ENCODE measurements around the gene KBTBD12.

- TF ChIP-seq, protein P1, sequence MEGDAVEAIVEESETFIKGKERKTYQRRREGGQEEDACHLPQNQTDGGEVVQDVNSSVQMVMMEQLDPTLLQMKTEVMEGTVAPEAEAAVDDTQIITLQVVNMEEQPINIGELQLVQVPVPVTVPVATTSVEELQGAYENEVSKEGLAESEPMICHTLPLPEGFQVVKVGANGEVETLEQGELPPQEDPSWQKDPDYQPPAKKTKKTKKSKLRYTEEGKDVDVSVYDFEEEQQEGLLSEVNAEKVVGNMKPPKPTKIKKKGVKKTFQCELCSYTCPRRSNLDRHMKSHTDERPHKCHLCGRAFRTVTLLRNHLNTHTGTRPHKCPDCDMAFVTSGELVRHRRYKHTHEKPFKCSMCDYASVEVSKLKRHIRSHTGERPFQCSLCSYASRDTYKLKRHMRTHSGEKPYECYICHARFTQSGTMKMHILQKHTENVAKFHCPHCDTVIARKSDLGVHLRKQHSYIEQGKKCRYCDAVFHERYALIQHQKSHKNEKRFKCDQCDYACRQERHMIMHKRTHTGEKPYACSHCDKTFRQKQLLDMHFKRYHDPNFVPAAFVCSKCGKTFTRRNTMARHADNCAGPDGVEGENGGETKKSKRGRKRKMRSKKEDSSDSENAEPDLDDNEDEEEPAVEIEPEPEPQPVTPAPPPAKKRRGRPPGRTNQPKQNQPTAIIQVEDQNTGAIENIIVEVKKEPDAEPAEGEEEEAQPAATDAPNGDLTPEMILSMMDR (IDR thresholded peaks at IDR 0.05), result no peak
- no peak for TF ChIP-seq POLR2A (IDR thresholded peaks at IDR 0.05)
These were observed 75.0 kb downstream of the KBTBD12 start for GRCh38 chr3:127990051-127990450.

All from tibial nerve (tissue), 3 donors.